ENCODE measurements around the gene CRK.

GRCh38 chr17:1440921-1441320, 15.1 kb downstream of the CRK start:
- TF ChIP-seq POLR2A (IDR thresholded peaks at IDR 0.05) = no peak
- no peak for TF ChIP-seq CTCF (IDR thresholded peaks at IDR 0.05)
